Measurements from ENCODE around the gene C1QL4. TPM values are rescaled to one million over a fixed set of nuclear protein-coding genes. Genes with fewer than 3 reads are reported as not detected.

Gene C1QL4
- total and polyA plus RNA-seq, 9 of the 15 experiments (the other 6 are each of a cell fraction or from before 2014, with no cell fraction given) = 0.08 to 2.1 (median 0.31) TPM

DNA sequence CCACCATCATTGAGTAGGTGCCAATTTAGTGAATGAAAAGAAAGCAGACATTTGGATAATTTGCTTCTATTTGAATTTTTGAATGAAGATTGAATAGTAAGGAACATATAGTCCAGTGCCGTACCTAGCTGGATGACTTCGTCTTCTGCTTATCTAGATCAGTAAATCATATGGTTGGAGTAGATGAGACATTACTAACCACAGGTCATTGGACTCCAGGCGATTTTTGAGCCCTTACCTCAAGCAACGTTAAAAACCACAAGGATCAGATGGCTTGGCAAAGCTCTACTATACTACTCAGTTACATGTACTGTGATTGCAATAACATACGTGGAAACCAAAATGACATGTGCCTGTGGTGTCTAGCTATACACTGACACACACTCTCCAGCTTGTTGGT lies 28.6 kb upstream of the C1QL4 start (continued):
- TF ChIP-seq CREM (IDR thresholded peaks at IDR 0.05; ENCODE audit: low read depth) = peak; percentile 32; the same call in 1 of the 2 replicates
- TF ChIP-seq, protein P1, sequence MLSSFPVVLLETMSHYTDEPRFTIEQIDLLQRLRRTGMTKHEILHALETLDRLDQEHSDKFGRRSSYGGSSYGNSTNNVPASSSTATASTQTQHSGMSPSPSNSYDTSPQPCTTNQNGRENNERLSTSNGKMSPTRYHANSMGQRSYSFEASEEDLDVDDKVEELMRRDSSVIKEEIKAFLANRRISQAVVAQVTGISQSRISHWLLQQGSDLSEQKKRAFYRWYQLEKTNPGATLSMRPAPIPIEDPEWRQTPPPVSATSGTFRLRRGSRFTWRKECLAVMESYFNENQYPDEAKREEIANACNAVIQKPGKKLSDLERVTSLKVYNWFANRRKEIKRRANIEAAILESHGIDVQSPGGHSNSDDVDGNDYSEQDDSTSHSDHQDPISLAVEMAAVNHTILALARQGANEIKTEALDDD (IDR thresholded peaks at IDR 0.05) = peak; percentile 90
- no peak for TF ChIP-seq ZNF224 (CRISPR knock-in tag; IDR thresholded peaks at IDR 0.05)
- peak; percentile 73 for TF ChIP-seq NFE2 (IDR thresholded peaks at IDR 0.05; ENCODE audit: low read depth)
- no peak for TF ChIP-seq ZNF41 (CRISPR knock-in tag; conservative IDR thresholded peaks at IDR 0.05)
- TF ChIP-seq PPARD (CRISPR knock-in tag; IDR thresholded peaks at IDR 0.05) = no peak
- TF ChIP-seq RCOR1 (IDR thresholded peaks at IDR 0.05; ENCODE audit: borderline replicate concordance in 1 of 2, low read depth in 2 of 2, low read length in 2 of 2) = peak; percentile 40 to 94; a peak in 3 of 4 replicates

DNA sequence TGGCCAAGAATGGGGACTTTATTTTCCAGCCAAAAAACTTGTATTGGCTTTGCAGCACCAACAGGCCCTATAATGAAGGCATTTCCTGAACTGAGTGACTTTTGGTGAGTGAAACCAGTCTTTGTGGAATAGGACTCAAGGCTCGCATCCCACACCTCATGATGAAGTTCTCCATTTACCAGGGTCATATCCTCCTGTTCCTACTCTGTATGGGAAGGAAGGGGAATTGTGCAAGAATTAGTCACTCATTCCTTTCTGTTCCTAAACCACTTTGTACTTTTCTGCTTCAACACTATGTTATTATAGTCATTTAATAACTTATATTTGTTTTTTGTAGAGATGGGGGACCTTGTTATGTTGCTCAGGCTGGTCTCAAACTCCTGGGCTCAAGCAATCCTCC lies 28.0 kb upstream of the C1QL4 start:
- no TSS peak for BruUV-seq (replicated peaks)
- Histone ChIP-seq H3K9ac (ENCODE audit: insufficient read depth in 1 of 2, low read depth in 2 of 2, low read length in 2 of 2) (no peak overlapping the region), H3K36me3 (ENCODE audit: control insufficient read depth, insufficient read depth, low read length) (no peaks in the 10 kb centered on the region), H3K4me2 (ENCODE audit: insufficient read depth, low read length) (no peak overlapping the region), H3K79me2 (ENCODE audit: control insufficient read depth, insufficient read depth, low read length) (peaks cover 29% of the 10 kb centered on the region), H4K20me1 (replicated peaks; ENCODE audit: control insufficient read depth, insufficient read depth, low read length) (no peaks in the 10 kb centered on the region), H3K9me3 (replicated peaks; ENCODE audit: control insufficient read depth, insufficient read depth, low read depth, low read length) (no peaks in the 10 kb centered on the region), H3K4me1 (replicated peaks in 1 of 2; ENCODE audit: control insufficient read depth in 2 of 2, insufficient read depth in 2 of 2, low read length in 2 of 2) (peaks cover 12 to 22% of the 10 kb centered on the region in 2 experiments; a peak in 3 of 5 replicates), H3K9me1 (ENCODE audit: control insufficient read depth, insufficient read depth, low read length) (no peaks in the 10 kb centered on the region), H3K4me3 (no peak overlapping the region), H2AFZ (ENCODE audit: low read depth, low read length) (no peak overlapping the region), H3K27me3 (ENCODE audit: control insufficient read depth in 2 of 2, insufficient read depth in 2 of 2, low read length in 2 of 2) (no peaks in the 10 kb centered on the region), H3K27ac (ENCODE audit: extremely low read depth, low read depth, low read length) (no peak overlapping the region)
- intact Hi-C loops (cut with micrococcal nuclease) = loop anchor here (5.0 kb wide), 1 partner anchor 57 kb away; no protein-coding TSS in a partner anchor
- WGBS (ENCODE audit: insufficient coverage, low coverage, missing lambda C conversion rate) = 82% methylated on average over 1 of the region's 1 CpG
- CTCF ChIA-PET (ENCODE audit: low intra/inter-chr PET ratio) = interaction anchor here (1.1 kb wide), 1 partner anchor 149 kb away, joined by 3 read pairs; no protein-coding TSS in a partner anchor
- TF ChIP-seq, protein P2, sequence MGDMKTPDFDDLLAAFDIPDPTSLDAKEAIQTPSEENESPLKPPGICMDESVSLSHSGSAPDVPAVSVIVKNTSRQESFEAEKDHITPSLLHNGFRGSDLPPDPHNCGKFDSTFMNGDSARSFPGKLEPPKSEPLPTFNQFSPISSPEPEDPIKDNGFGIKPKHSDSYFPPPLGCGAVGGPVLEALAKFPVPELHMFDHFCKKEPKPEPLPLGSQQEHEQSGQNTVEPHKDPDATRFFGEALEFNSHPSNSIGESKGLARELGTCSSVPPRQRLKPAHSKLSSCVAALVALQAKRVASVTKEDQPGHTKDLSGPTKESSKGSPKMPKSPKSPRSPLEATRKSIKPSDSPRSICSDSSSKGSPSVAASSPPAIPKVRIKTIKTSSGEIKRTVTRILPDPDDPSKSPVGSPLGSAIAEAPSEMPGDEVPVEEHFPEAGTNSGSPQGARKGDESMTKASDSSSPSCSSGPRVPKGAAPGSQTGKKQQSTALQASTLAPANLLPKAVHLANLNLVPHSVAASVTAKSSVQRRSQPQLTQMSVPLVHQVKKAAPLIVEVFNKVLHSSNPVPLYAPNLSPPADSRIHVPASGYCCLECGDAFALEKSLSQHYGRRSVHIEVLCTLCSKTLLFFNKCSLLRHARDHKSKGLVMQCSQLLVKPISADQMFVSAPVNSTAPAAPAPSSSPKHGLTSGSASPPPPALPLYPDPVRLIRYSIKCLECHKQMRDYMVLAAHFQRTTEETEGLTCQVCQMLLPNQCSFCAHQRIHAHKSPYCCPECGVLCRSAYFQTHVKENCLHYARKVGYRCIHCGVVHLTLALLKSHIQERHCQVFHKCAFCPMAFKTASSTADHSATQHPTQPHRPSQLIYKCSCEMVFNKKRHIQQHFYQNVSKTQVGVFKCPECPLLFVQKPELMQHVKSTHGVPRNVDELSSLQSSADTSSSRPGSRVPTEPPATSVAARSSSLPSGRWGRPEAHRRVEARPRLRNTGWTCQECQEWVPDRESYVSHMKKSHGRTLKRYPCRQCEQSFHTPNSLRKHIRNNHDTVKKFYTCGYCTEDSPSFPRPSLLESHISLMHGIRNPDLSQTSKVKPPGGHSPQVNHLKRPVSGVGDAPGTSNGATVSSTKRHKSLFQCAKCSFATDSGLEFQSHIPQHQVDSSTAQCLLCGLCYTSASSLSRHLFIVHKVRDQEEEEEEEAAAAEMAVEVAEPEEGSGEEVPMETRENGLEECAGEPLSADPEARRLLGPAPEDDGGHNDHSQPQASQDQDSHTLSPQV (IDR thresholded peaks at IDR 0.05) = 0 out of 2 replicates have a peak, but pooled peaks have one; percentile 6
- TF ChIP-seq MCM5 (IDR thresholded peaks at IDR 0.05; ENCODE audit: low read depth) (no peak), ZKSCAN3 (CRISPR knock-in tag; IDR thresholded peaks at IDR 0.05) (no peak), CEBPB (tag; IDR thresholded peaks at IDR 0.05) (0 out of 2 replicates have a peak, but pooled peaks have one; percentile 31), ZNF124 (CRISPR knock-in tag; IDR thresholded peaks at IDR 0.05) (no peak), ELF1 (tag; IDR thresholded peaks at IDR 0.05) (no peak)
- ATAC-seq = no peak
- no peak for FAIRE-seq
- POLR2A ChIA-PET = interaction anchor here (0.6 to 1.3 kb wide), 4 partner anchors 22 to 92 kb away, joined by 3 read pairs; no protein-coding TSS in a partner anchor
- no peak for DNase-seq (ENCODE audit: extremely low read depth in 1 of 4, low spot score in 3 of 4)
- in situ Hi-C loops (cut with MboI) = loop anchor here (5.0 kb wide), 1 partner anchor 152 kb away; no protein-coding TSS in a partner anchor

All from K562 (cell line).